CD4-positive, alpha-beta T cell treated with Interleukin-12 subunit alpha and Interleukin-12 subunit beta, for 1 hour (primary cell): ENCODE data around the gene GPRC5D.

Experiments used
- DNase-seq: peaks from one replicate; pipeline ENCODE4 v3.0.0-alpha.2; 2020

The GPRC5D gene

DNA sequence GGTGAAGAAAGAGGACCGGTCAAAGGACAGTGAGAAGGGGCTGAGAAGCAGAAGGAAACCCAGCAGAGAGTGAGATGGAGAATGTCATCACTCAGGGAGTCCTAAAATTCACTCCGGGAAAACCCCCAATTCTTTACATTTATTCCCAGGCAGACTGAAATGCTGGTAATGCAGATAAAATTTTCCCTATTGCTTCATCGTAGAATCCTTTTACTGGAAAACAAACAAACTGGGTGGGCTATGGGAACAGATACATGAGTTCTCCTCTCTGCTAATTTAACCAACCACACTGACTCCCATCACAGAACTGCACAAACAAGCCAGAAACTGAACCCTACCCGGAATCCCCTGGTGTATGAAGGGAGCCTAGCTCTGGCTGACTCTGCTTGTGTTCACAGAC, 27.2 kb upstream of the GPRC5D start:
- no peak for DNase-seq

DNA sequence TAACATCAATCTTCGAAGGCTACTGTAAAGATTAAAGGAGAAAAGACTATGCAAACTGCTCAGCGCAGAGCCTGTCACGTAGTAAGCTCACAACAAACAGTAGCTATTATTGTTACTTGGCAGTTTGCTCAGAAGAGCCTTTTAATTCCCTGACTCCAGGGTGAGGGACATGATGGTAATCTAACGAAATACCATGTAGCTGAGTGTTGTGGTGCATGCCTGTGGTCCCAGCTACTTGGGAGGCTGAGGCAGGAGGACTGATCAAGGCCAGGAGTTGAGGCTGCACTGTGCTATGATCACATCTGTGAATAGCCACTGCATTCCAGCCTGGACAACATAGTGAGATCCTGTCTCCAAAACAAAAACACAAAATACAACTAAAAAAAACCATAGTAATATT, 25.3 kb upstream of the GPRC5D start:
- no peak for DNase-seq

DNA sequence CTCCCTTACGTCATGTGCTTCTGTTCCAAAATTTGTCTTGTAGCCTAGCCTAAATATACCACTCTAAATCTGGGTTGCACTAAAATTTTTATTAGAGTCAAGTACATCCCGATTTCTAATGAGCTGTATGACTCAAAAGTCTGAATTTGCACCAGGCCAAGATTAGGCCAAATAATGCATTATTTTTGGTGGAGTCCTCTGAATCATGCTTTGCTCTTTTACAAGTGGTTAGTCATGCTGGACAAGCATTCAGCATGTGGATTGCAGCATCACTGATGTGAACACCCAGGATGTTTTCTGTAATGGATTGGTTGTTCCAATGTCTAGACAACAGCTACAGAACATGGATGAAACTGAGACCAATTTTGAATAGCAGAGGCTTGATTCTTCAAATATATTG, 24.4 kb upstream of the GPRC5D start:
- no peak for DNase-seq

DNA sequence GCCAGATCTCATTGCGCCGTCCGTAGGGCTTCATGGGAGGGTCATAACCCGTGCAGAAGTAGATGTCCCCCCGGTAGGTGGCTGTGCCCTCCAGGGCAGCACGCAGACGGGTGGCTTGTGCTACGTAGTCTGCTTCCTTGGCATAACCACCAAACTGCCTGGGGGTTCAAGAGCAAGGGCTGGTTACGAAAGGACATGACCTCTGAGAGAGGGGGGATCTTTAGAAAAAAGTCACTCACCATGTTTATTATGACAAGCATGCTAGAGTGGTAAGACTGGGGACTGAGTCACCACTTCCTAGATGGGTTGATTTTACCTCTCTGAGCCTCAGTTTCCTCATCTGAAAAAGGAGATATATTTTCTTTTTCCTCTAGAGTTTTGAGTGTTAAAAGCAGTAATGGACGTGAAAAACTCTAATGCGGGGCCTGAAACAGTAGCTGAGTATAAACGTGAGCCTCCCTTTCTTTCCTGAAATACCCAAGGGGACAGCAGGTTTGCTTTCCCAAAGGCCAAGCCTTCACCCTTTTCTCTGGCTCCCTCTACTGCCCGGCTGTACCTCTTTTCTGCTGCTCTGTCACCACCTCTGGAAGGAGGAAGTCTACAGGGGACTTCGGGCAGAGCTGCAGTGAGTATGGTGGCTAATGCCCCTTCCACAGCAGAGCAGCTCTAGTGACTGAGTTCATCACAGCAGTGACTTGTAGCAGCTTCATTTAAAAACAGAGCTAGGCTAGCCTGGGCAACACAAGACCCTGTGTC, 23.5 kb upstream of the GPRC5D start:
- DNase-seq: no peak

DNA sequence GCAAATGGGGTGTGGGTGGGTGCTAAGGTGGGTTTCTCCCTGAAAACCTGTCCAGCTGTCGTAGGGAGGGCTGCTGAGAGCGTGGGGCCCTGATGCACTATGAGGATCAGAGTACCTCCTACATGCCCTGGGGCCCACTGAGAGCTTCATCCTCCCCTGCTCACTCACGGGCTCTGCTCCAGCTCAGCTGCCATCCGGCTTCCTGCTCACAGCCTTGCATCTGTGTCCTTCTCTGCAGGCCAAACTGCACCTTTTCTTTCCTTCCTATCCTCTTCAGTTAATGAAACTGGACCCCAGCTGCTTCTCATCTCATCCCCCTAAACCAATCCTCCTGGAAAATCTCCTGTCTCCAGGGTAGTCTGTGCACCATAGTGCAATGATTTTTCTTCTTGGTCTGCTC, 22.2 kb upstream of the GPRC5D start:
- no peak for DNase-seq

DNA sequence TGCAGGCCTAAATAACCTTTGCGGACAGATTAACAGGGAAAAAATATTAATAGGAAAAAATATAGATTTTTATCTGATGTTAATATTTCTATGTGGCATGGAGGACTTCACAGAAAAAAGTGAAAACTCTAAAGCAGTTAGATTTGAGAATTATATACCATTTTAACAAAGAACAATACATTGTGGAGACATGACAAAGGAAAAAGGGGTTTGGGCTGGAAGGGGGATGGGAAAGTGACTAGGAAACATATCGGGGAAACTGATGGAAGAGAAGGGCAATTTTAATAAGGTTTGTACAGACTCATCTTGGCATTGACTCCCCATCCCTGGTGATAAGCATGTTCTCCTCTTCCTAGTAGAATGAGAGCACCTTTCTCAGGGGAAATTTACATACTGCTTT, 21.0 kb upstream of the GPRC5D start:
- no peak for DNase-seq

DNA sequence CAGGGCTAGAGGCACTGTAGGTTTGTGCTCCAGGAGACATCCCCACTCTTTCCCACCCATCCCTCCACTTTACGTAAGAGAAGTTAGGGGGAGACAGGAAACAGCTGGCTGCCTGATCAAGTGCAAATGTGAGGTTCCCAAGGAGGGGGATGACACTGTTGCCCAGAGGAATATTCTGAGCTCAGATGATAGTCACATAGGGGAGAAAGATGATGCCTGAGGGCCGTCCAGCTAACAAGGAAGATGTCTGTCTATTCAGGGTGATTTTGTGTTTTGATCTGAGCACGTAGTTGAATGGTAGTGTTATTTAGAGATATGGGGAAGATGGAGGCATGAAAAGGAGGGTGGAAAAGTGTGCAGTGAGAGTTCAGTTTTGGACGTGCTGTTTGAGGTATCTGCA, 13.9 kb upstream of the GPRC5D start:
- DNase-seq: no peak

DNA sequence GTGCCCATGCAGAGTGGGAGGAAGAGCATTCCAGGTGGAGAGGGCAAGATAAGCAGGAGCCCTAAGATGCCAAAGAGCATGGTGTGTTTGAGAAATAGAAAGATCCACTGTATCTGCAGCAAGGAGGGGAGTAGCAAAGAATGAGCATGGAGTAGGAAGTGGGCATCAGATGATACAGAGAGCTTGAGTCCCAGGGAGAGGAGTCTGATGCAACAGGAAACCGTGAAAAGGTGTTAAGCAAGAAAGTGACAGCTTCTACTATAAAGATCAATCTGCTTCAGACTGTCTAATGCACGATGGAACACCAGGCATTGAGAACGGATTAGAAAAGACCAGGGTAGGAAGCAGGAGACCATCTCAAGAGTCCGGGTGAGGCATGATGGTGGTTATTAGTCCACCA, 12.3 kb upstream of the GPRC5D start:
- DNase-seq: no peak

DNA sequence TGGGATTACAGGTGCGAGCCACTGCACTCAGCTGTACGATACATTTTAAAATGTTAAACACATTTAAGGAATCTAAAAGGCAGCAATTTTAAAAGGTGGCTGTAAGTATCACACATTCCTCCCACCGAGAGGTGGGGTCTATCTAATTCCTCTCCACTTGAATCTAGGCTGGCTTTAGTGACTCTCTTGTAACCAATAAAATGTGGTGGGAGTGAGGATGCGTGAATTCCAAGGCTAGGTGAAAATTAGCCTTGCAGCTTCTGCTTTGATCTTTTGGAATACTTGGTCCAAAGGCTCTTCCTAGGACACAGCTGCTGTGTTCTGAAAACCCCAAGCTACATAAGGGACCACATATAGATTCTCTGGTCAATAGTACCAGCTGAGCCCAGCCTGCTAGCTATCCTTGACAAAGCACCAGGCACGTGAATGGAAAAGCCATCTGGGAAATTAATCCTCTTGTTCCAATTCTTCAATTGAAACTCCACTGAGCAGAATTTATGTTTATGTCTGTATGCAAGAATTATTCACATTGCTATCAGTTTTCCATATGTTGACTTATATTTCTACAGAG, 8.8 kb upstream of the GPRC5D start:
- no peak for DNase-seq

DNA sequence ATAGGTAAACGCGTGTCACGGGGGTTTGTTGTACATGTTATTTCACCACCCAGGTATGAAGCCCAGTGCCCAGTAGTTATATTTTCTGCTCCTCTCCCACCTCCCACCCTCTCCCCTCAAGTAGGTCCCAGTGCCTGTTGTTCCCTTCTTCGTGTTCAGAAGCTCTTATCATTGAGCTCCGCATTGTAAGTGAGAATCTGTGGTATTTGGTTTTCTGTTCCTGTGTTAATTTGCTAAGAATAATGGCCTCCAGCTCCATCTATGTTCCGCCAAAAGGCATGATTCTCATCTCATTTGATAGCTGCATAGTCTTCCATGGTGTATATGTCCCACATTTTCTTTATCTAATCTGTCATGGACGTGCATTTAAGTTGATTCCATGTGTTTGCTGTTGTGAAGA, 6.9 kb upstream of the GPRC5D start:
- no peak for DNase-seq

DNA sequence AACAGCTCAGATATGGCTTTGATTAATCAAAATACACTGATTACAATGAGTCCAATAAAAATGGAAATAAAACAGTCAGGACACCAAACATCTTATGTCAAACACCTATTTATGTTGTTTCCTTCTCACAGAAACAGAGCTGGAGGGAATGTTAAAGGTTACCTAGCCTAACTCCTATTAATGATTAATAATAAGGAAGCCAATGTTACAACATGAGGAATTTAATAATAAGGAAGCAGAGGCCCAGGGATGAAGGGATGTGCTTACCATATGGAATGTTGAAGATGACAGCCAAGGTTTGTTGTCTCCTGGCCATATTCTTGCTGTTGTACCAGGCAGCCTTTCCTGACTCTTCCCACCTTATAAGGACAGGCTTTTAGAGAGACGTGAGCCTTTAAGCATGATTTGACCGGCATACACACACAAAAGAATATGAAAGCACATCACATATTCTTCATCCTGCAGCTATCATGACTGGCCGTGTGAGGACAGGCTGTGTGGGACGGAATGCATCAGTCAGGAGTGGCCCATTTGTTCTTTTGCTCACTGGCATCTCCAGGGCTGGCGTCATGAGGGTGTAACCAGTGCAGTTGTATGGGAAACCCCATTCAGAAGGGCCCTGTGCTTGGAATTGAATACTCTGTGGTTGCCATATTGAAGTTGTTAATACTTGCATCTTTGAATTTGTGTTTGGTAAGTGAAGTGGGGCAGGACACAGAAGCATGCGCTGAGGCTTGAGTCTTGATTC, 3.1 kb upstream of the GPRC5D start:
- DNase-seq: no peak

DNA sequence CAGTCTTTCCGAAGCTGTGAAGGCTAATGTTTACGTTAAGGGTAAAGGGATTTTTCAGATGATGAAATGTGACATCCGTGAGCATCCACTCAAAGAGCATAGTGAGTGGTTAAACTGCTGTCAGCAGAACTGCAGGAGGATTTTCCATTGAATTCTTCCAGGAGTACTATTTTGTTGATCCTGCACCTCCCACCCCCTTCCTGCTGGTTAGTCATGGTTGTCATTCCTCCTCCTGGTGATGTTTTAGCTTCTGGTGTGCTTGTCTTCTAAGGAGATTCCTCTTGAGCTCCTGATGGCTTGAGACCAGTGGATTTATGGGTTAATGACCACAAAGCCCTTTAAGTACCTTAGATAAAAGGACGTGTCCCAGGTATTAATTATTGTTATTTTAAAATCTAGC, 2.4 kb upstream of the GPRC5D start:
- no peak for DNase-seq

DNA sequence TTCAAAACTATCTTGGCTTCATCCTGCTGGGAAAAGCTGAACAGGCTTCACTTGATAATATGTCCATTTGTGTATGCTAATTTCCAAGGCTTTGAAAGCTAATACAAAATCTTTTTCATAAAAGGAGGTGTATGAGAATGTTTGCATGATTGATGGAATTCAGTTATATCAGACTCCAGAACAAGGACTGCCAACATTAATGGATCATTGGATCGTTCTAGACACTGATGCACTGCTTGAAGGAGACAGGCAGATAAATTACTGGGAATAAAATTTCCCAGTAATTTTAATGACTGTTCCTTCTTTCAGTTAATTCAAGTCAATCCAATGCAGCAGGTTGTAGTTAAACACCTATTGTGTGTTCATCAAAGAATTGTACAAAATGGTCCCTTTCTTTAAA, 466 bp downstream of the GPRC5D start:
- DNase-seq: no peak

DNA sequence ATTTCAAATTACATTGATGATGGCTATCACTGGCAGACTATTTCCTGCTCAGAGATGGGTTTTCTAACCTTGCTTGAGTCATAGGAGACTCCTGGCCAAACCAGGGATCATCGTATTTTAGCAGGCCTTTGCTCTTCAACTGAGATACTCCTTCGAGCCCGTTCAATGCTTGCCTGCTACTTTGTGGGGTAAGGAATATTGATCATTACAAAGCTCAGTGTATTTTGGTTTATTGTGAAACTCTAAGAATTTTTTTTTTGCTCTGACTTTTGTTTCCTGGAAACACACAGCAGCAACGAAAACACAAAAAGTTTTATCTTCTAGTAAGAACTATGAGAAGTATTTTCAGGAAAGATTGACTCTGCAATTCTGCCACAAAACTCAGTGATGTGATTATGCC, 4.1 kb downstream of the GPRC5D start:
- no peak for DNase-seq

DNA sequence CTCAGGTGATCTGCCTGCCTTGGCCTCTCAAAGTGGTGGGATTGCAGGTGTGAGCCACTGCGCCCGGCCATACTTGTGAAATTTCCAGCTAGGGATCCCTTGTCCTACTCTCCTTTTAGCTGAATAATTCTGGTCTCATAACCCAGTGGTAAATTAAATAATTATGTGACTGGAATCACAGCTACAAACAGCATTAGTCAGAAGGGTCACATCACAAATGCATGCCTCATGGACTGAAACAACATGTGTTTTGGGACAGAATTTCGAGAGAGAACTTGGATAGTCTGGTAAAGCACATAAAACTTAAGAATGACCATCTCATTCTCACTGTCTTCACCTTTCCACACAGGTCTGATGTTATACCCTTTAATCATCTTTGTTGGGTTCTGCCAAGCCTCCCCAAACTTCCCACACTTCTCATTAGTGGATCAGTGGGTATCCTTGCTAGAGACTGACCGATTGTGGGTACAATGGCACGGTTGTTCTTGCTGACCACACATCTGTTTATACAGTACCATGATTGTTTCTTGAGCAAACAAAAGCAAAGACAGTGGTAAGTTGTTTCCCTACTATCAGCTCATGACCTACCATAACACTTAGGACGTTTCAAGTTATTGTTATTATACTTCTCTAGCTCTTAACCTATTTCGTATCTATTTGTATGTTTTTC, 5.1 kb downstream of the GPRC5D start:
- DNase-seq: no peak

DNA sequence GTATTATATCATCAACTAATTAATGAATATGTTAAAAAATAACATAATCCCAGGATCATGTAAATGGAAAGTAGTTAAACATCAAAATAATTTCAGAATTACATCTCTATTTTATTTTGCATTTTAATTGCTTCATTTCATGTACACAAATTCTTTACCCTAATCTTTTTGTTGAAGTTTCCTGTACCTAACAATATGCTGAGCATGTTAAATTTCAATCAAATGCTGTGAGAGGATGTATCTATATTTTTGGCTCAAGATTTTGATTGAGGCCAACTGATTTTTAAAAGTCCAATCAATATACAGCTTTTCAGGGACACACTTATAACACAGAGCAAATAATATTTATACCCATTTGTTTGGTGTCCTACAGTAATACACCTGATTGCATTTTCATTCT, 6.4 kb downstream of the GPRC5D start:
- no peak for DNase-seq

DNA sequence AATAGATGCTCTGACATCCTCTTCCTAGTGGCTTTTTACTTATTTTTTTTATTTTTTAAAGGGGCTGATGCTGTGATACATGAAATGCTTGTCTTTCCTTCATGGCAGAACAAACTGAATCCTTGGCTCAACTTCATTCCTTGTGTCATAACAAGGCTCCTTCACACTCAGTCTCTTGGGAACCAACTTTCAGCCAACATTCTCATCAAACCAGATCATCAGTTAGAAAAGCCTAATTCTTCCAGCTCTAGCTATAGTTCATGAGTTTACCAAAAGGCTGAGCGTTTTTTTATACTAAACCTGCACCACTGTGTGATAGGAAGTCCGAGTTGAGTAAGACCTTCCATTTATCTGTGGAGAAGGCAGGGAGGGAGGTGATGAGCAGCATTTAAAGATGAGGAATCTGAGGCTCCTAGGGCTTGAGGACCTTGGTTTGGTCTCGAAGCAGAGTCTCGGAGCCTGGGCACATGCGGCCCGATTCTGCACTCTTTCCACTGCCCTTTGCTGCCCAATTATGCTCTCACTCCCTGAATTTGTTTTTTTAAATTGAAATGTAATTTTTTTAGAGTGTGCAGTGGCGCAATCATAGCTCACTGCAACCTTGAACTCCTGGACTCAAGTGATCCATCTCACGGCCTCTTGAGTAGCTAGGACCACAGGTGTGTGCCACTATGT, 8.2 kb downstream of the GPRC5D start:
- no peak for DNase-seq

DNA sequence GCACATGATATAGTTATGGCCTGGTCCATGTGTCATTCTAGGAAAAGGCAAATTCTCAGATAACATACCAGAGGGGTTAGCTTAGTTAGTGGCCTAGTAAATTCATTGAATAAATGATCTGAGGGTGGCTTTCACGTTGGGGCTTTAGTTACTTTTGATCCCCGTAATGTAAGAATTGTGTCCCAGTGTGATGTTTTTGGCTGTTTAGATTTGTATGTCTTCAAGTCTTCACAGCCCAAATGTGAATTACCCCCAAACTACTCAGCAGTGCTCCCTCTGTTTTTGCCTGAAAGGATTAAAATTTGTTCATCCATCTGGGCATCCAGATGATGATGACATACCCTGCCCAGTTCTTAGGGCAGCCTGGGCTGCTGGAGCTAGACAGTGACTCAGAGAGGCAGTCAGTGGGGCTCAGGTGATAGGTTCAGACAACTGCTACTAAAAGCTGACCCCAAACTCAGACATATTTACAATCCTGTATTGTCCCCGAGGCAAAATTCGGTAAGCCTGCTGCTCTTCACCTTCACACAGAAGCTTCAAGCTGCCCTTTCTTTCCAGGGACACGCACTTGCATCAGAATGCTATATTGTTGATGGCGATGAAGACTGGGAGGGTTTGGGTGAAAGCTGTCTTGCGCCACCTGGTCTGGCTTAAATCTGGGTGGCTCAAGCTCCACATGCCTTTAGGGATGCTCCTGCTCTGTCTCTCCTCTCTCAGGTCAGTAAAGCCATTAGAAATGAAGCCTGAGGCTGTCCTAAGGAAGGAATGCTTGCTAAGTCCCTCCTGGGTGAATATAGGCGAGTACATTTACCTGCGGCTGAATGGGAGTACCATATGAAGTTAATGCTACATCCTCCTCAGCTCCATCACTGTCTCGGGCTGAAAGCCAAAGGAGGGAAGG, 10.3 kb downstream of the GPRC5D start:
- DNase-seq: no peak

DNA sequence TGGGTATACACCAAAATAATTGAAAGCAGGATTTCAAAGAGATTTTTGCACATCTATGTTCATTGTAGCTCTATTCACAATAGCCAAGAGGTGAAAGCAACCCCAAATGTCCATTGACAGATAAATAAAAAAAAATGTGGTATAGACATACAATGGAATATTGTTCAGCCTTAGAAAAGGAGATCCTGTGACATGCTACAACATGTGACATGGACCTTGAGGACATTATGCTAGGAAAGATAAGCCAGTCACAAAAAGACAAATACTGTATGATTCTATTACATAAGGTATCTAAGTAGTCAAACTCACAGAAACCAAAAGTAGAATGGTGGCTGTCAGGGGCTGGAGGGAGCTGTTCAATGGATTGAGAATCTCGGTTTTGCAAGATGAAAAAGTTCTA, 12.1 kb downstream of the GPRC5D start:
- DNase-seq: no peak

DNA sequence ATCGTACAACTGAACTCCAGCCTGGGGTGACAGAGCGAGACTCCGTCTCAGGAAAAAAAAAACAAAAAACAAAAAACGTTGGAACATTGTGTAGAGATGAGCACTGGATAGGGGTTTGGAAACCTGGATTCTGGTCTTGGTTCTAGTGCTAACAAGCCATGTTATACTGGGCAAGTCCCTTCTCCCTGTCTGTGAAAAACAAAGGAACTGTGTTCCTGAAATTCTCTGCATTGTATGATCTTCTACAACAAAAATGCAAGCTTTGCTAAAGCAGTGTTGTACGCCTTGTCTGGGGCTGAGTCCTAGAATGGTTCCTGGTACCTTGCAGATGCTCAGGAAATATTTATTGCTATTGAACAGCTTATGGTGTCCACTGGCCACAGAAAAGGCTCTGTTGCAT, 13.4 kb downstream of the GPRC5D start:
- DNase-seq: no peak

DNA sequence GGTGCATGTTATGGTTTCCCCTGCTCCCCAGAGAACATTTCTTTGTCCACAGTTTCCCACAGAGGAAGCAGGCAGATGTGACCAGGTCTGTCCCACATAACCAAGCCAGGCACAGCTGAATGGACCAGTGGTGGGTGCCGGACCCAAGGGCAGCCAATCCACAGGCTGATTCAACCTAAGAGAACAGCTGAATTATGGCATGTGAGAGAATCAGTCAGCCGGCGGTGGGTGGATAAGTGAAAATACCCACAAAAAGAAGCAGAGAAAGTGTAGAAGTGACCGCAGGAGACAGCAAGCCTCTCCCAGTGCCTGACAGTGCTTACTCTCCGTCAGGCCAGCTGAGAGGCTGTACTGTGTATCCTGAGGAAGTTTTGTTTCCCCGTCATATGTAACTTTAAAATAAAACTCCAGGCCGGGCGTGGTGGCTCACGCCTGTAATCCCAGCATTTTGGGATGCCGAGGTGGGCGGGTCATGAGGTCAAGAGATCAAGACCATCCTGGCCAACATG, 14.9 kb downstream of the GPRC5D start:
- DNase-seq: no peak

DNA sequence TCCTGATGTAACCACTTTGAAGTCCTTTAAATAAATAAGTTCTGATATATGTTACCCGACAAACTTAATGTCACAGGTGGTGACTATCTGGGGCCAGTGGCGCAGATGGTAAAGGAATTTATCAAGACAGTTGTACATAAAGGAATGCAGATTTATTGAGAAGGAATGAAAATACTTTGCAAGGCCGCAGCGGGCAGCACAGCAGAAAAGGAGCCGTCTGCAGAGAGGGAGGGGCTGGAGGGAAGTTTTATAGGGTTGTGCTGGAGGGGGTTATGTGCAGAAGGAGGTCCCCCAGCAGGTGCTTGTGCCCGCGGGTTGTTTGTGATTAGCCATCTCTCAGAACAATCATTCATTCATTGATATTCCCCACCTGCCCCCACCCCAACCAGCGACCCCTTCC, 17.4 kb downstream of the GPRC5D start:
- DNase-seq: no peak
